EH (cell line): Measurements from ENCODE around the gene CALML3.
"Not testable (repeated sequence)": the region's sequence is repeated elsewhere in the genome, so short reads cannot be mapped to it uniquely, and the experiment has no call there.

Experiments
- DNase-seq: peaks from one replicate; pipeline ENCODE4 v3.0.0-alpha.2; 2015; ENCODE audit warnings: low read depth

CALML3 gene

GRCh38 chr10:5524641-5525560 is at the start of gene CALML3:
Gene CALML3 (plus strand): TSS chr10:5524961. CDS start chr10:5525086, 125 bp downstream.
- DNase-seq = no peak

- not testable (repeated sequence) for DNase-seq
Observed at GRCh38 chr10:5475088-5475487, 49.7 kb upstream of the CALML3 start.

- DNase-seq = not testable (repeated sequence)
Observed at GRCh38 chr10:5475974-5476807, 48.6 kb upstream of the CALML3 start.

- DNase-seq = no peak
Observed at GRCh38 chr10:5476918-5477525, 47.7 kb upstream of the CALML3 start.

- no peak for DNase-seq
Observed at GRCh38 chr10:5477948-5478693, 46.6 kb upstream of the CALML3 start.

- no peak for DNase-seq
Observed at GRCh38 chr10:5478694-5479305, 46.0 kb upstream of the CALML3 start.

GRCh38 chr10:5479481-5480161 is 45.1 kb upstream of the CALML3 start:
- no peak for DNase-seq

- DNase-seq = no peak
Observed at GRCh38 chr10:5480162-5480941, 44.4 kb upstream of the CALML3 start.

GRCh38 chr10:5481121-5481520 is 43.6 kb upstream of the CALML3 start:
- no peak for DNase-seq

- DNase-seq = no peak
Observed at GRCh38 chr10:5482016-5482415, 42.7 kb upstream of the CALML3 start.

- peak; percentile 17 for DNase-seq
Observed at GRCh38 chr10:5484205-5484604, 40.6 kb upstream of the CALML3 start.

- DNase-seq = no peak
Observed at GRCh38 chr10:5485290-5485689, 39.5 kb upstream of the CALML3 start.

GRCh38 chr10:5485948-5486852 is 38.6 kb upstream of the CALML3 start:
- no peak for DNase-seq

- DNase-seq = no peak
Observed at GRCh38 chr10:5486853-5487235, 37.9 kb upstream of the CALML3 start.

GRCh38 chr10:5488272-5489161 is 36.2 kb upstream of the CALML3 start:
- no peak for DNase-seq

- no peak for DNase-seq
Observed at GRCh38 chr10:5490032-5490431, 34.7 kb upstream of the CALML3 start.

GRCh38 chr10:5490698-5491464 is 33.9 kb upstream of the CALML3 start:
- DNase-seq = no peak
